GM19452 (cell line): Measurements from ENCODE around the gene EPS8L2.

Experiments used
- ATAC-seq: cut with Tn5 transposase; IDR thresholded peaks from one replicate; pipeline ENCODE4 v1.9.1; 2021; ENCODE audit not compliant: unreplicated experiment

The EPS8L2 gene

GRCh38 chr11:705646-706438, at the start of gene EPS8L2:
Gene EPS8L2, plus strand, starts transcription at chr11:706231. Its CDS starts 3,177 bp downstream, at chr11:709408.
- ATAC-seq = no peak

GRCh38 chr11:656426-656825, 49.6 kb upstream of the EPS8L2 start:
- ATAC-seq = no peak

DNA sequence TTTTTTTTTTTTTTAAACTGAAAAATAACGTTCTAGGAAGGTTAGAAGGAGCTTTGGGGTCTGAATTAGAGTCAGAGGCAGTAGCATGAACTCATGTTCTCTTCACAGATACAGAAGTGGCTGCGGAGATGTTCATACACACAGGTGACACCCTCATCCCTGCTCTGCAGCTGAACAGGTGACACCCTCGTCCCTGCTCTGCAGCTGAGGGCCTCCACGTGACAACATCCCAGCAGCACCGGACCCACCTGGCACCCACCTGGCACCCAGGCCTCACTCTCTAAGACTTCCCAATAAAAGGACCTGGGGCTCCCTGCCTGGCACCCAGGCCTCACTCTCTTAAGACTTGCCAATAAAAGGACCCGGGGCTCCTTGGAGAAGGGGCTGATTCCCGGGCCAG, 49.2 kb upstream of the EPS8L2 start:
- ATAC-seq = no peak

DNA sequence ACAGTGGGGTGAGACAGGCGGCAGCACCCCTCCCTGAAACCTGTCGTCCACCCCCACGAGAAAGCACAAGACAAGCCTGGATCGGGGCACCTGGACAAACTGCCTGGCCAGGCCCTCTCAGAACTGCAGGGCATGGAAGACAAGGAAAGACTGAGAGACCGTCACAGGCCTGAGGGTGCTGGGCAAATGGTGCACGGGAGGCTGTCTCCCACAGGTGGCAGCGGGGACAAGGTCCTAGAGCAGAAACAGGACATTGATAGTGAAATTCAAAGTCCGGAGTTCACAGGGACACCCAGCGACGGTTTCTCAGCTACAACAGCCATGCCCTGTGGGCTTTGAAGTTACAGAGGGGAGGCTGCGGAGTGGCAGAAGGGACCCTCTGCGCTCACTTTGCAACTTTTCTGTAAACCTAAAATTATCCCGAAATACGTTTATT, 48.3 kb upstream of the EPS8L2 start:
- no peak for ATAC-seq

GRCh38 chr11:659532-660085, 46.4 kb upstream of the EPS8L2 start:
- no peak for ATAC-seq

GRCh38 chr11:660281-660680, 45.8 kb upstream of the EPS8L2 start:
- ATAC-seq = no peak

GRCh38 chr11:660681-661444, 45.2 kb upstream of the EPS8L2 start:
- ATAC-seq = no peak

DNA sequence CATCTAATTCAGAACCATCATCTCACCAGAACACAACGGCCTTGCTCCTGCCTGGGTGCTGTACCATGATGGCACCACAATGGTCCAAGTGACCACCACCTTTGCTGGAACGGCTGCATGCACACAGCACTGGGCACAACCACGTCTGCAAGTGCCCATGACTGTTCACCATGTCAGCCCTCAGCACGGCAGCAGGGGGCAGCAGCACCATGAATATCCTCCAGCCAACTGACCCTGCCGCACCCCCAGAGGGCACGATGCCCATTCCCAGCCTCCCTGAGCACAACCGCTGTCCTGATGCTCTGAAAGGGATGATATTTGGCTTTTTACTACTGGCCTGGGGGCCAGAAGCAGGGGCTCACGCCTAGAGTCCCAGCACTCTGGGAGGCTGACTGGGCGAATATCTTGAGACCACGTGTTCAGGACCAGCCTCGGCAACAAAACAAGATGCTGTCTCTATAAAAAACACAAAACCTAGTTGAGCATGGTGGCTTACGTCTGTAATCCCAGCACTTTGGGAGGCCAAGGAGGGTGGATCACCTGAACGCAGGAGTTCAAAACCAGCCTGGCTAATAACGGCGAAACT, 43.2 kb upstream of the EPS8L2 start:
- no peak for ATAC-seq

- ATAC-seq = no peak
Measured at GRCh38 chr11:665062-665703, 40.8 kb upstream of the EPS8L2 start.

GRCh38 chr11:665704-666281, 40.2 kb upstream of the EPS8L2 start:
- ATAC-seq = no peak

DNA sequence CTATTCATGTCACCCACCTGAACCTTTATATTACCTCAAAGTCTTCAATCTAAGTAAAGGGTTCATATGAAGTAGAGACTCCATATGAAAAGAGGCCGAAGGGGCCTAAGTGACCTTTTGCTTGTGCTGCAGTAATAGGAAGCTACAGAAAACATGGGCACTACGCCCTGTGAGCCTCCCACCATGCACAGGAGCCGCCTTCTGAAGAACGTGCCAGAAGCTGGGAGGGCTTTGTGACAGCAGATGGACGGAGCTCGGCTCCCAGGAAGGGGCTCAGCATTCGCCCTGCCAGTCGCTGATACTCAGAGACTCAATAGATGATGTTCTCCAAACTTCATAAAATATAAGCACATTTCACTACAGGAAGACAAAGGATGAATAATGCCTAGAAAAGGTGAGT, 32.2 kb upstream of the EPS8L2 start:
- ATAC-seq = no peak

- no peak for ATAC-seq
Measured at GRCh38 chr11:674406-674805, 31.6 kb upstream of the EPS8L2 start.

GRCh38 chr11:678297-678696, 27.7 kb upstream of the EPS8L2 start:
- no peak for ATAC-seq

DNA sequence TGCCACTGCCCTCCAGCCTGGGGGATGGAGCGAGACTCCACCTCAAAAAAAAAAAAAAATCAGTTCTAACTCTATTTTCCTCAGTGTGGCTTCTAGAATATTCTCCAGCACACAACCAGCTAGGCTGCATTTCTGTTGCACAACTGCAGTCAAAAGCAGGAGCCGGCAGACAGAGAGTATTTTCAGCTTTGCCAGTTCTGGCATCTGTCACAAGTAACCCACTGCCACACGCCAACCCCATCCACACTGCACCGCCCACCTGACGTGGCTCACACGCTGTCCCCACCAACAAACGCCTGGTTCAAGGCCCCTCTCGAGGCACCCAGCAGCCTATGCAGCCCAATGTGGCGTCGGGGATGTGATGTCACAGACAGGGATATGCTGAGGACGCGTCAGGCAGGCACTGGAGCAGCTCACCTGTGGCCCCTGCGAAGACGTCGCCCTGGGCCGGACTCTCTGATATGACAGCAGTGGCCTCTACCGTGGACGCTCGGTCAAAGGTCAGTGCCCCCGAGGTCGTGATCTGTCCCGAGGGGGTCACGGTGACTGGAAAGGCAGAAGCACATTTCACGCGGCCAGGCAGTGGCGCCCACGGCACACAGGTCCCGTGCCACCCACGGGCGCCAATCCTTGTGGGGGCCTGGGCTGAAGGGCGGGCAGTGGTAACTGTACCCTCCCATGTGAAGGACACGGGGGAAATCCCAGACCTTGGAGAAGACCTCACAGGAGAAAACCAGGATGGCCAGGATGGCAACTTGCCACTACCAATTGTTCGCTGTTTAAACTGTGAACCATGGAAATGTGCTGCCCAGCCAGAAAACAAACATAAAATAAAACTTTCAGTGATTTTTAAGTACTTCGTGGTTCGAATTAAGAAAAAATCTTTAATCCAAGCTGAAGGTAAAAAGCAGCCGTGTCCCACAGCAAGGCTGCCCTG, 26.5 kb upstream of the EPS8L2 start:
- ATAC-seq = no peak

GRCh38 chr11:680476-680875, 25.6 kb upstream of the EPS8L2 start:
- ATAC-seq = no peak

- no peak for ATAC-seq
Measured at GRCh38 chr11:680970-681369, 25.1 kb upstream of the EPS8L2 start.

DNA sequence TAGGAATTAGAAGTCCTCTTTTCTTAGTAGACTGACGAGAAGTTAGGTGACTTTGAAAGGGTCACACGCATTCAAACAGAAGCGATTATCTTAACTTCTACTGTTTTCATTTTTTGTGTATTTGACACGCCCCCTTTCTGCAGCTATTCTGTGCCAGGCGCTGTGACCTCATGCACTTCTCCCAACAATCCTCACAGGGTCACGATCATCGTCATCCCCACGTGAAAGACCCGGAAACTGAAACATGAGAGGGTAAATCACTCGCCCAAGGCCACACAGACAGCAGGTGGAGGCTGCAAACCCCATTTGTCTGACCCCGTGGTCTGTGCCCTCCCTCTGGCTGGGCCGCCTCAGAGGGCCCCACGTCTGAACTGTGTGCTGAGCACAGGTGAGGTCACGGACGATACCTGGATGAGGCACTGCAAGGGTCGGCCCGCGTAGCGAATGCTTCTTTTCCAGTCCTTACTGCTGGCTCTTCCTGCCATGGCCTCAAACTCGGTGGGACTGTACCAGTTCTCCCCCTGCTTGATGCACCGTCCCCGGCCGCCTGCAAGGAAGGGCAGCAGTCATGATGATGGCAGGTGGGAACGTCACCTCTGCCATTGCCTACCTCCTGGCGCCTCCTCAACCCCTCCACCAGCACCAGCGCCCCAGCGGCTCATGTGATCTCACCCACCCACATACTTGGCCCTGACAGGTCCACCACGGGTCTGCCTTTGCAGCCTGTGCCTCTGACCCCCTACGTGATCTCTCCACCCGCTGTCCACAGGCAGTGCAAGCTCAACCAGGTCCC, 19.4 kb upstream of the EPS8L2 start:
- no peak for ATAC-seq

DNA sequence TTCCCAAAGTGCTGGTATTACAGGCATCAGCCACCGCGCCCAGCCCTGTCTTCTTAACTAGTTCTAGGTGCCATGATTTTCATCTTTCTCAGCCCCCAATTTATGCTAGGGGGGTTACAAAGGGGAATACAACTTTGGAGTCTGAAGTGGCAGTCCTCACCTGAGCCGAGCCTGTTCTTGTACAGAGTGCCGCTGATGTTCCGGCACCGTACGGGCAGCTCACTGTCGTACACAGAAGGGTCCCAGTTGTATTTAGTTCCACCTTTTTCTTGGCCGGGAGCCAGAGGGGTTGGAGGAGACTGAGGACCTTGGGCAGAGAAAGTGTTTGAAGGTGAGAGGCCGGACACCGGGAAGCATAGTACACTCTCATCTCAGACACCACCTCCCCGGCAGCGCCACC, 18.3 kb upstream of the EPS8L2 start:
- ATAC-seq = no peak

GRCh38 chr11:688681-689080, 17.4 kb upstream of the EPS8L2 start:
- ATAC-seq = no peak
